NT2/D1 (cell line): Measurements from ENCODE around the gene EID2B.

Experiments used
- DNase-seq: peaks from one replicate; pipeline ENCODE4 v3.0.0-alpha.2; 2011; ENCODE audit warnings: low read depth, low spot score
- H3K27me3 ChIP-seq: 2 replicates; pipeline ENCODE4 v1.6.0; 2011; ENCODE audit warnings: mild to moderate bottlenecking; ENCODE audit not compliant: insufficient read length, insufficient read depth
- H3K36me3 ChIP-seq: 2 replicates; pipeline ENCODE4 v1.6.1; 2011; ENCODE audit warnings: mild to moderate bottlenecking, low read length, mixed read lengths; ENCODE audit not compliant: insufficient read depth, insufficient read length
- H3K4me1 ChIP-seq: 2 replicates; pipeline ENCODE4 v1.5.1; 2011; ENCODE audit not compliant: insufficient read depth, insufficient read length
- H3K4me3 ChIP-seq: 2 replicates; pipeline ENCODE4 v1.5.1; 2011; ENCODE audit warnings: low read depth; ENCODE audit not compliant: insufficient read length
- H3K9ac ChIP-seq: 2 replicates; pipeline ENCODE4 v1.6.0; 2011; ENCODE audit warnings: low read depth; ENCODE audit not compliant: insufficient read length
- H3K9me3 ChIP-seq: 2 replicates; pipeline ENCODE4 v1.5.1; 2011; ENCODE audit warnings: mild to moderate bottlenecking, low read length; ENCODE audit not compliant: insufficient read depth
- SUZ12 ChIP-seq: IDR thresholded peaks from 2 replicates; pipeline ENCODE4 v1.6.1; 2011; ENCODE audit not compliant: insufficient read length, insufficient read depth; ENCODE audit errors: extremely low read depth
- YY1 ChIP-seq: IDR thresholded peaks from 2 replicates; pipeline ENCODE4 v1.6.1; 2011; ENCODE audit not compliant: insufficient read length, insufficient read depth
- ZNF274 ChIP-seq: IDR thresholded peaks from 2 replicates; pipeline ENCODE4 v1.6.1; 2011; ENCODE audit warnings: mild to moderate bottlenecking, low read depth, low read length

Gene EID2B

GRCh38 chr19:39516270-39516669 is 16.4 kb downstream of the EID2B start:
- H3K9ac ChIP-seq = peak overlapping the region; percentile 87
- DNase-seq = no peak

GRCh38 chr19:39515551-39516191 is 17.0 kb downstream of the EID2B start:
- peaks cover 28% of the 10 kb centered on the region for H3K27me3 ChIP-seq
- peak overlapping the region; percentile 87 for H3K9ac ChIP-seq
- H3K9me3 ChIP-seq = no peaks in the 10 kb centered on the region
- no peaks in the 10 kb centered on the region for H3K36me3 ChIP-seq
- DNase-seq = no peak
- TF ChIP-seq ZNF274 = no peak
- no peak for TF ChIP-seq YY1
- TF ChIP-seq SUZ12 = no peak
- no peaks in the 10 kb centered on the region for H3K4me1 ChIP-seq
- peak overlapping the region; percentile 75 for H3K4me3 ChIP-seq

More at GRCh38 chr19:39516270-39516669, 16.4 kb downstream of the EID2B start:
- H3K36me3 ChIP-seq = no peaks in the 10 kb centered on the region
- no peaks in the 10 kb centered on the region for H3K9me3 ChIP-seq
- TF ChIP-seq YY1 = no peak
- TF ChIP-seq SUZ12 = no peak
- TF ChIP-seq ZNF274 = no peak
- H3K4me3 ChIP-seq = peak overlapping the region; percentile 75
- H3K27me3 ChIP-seq = peaks cover 28% of the 10 kb centered on the region
- H3K4me1 ChIP-seq = no peaks in the 10 kb centered on the region

GRCh38 chr19:39514840-39515550 is 17.7 kb downstream of the EID2B start, which contains the start of gene SELENOV:
TSS of gene SELENOV (plus strand) at chr19:39515139. CDS start at chr19:39515213, 74 bp downstream.
- DNase-seq = no peak
- Histone ChIP-seq H3K27me3 (peaks cover 28% of the 10 kb centered on the region), H3K36me3 (no peaks in the 10 kb centered on the region), H3K9me3 (no peaks in the 10 kb centered on the region), H3K4me1 (no peaks in the 10 kb centered on the region), H3K9ac (peak within 1 kb of the TSS; percentile 87), H3K4me3 (peak within 1 kb of the TSS; percentile 75)
- TF ChIP-seq SUZ12 = no peak

GRCh38 chr19:39512988-39513387 is 19.7 kb downstream of the EID2B start:
- no peak overlapping the region for H3K4me3 ChIP-seq
- no peaks in the 10 kb centered on the region for H3K36me3 ChIP-seq
- H3K9me3 ChIP-seq = no peaks in the 10 kb centered on the region
- peaks cover 43% of the 10 kb centered on the region for H3K27me3 ChIP-seq
- H3K9ac ChIP-seq = no peak overlapping the region
- DNase-seq = no peak
- no peaks in the 10 kb centered on the region for H3K4me1 ChIP-seq
- TF ChIP-seq YY1 (no peak), ZNF274 (no peak), SUZ12 (no peak)

- Histone ChIP-seq H3K4me1 (no peaks in the 10 kb centered on the region), H3K27me3 (peaks cover 60% of the 10 kb centered on the region), H3K36me3 (no peaks in the 10 kb centered on the region), H3K9me3 (peaks cover 5% of the 10 kb centered on the region; the same call in 1 of the 2 replicates), H3K9ac (no peak overlapping the region), H3K4me3 (no peak overlapping the region)
- no peak for DNase-seq
- no peak for TF ChIP-seq SUZ12
- TF ChIP-seq YY1 = no peak
- TF ChIP-seq ZNF274 = no peak
Observed at GRCh38 chr19:39509233-39509632, 23.4 kb downstream of the EID2B start.

GRCh38 chr19:39508629-39509028 is 24.0 kb downstream of the EID2B start:
- Histone ChIP-seq H3K9ac (no peak overlapping the region), H3K27me3 (peaks cover 62% of the 10 kb centered on the region), H3K4me3 (no peak overlapping the region), H3K9me3 (peaks cover 5% of the 10 kb centered on the region; the same call in 1 of the 2 replicates), H3K4me1 (no peaks in the 10 kb centered on the region), H3K36me3 (no peaks in the 10 kb centered on the region)
- TF ChIP-seq SUZ12 = no peak
- TF ChIP-seq ZNF274 = no peak
- TF ChIP-seq YY1 = no peak
- DNase-seq = no peak

GRCh38 chr19:39507715-39508364 is 24.8 kb downstream of the EID2B start:
- DNase-seq = no peak
- H3K9ac ChIP-seq = peak overlapping the region; percentile 76
- peaks cover 65% of the 10 kb centered on the region for H3K27me3 ChIP-seq
- H3K9me3 ChIP-seq = peaks cover 5% of the 10 kb centered on the region; the same call in 1 of the 2 replicates
- TF ChIP-seq ZNF274 (no peak), SUZ12 (no peak), YY1 (no peak)
- no peaks in the 10 kb centered on the region for H3K36me3 ChIP-seq
- H3K4me1 ChIP-seq = no peaks in the 10 kb centered on the region
- H3K4me3 ChIP-seq = peak overlapping the region; percentile 63
